Panc1 (cell line): Measurements from ENCODE around the gene CCN2. TPM values are rescaled to one million over a fixed set of nuclear protein-coding genes. Genes with fewer than 3 reads are reported as not detected.

Experiments used
- ATAC-seq: fragments of 200-7000 bp; cut with Tn5 transposase; 2 replicates; pipeline ENCODE4 v1.9.1; 2020; ENCODE audit warnings: mild to moderate bottlenecking, moderate library complexity
- BruUV-seq: library from RNA; stranded (reverse); fragments of 400-500 nt; replicated peaks from 2 replicates; lab custom pipeline; 2021; lab: Mats Ljungman, UMichigan
- CTCF ChIA-PET: fragments of 300-600 bp; sonication (Branson Sonifier 250); formaldehyde crosslinking; loops from one replicate; lab custom pipeline; 2022; ENCODE audit warnings: antibody characterized with exemption; lab: Charles Lee
- POLR2A ChIA-PET: fragments of 300-600 bp; sonication (Branson Sonifier 250); formaldehyde crosslinking; loops from one replicate; lab custom pipeline; 2022; ENCODE audit warnings: antibody characterized with exemption; lab: Charles Lee
- DNase-seq: peaks from one replicate; pipeline ENCODE4 v3.0.0-alpha.2; 2010; ENCODE audit warnings: low read depth, low spot score
- H3K27ac ChIP-seq: 2 replicates; pipeline ENCODE4 v1.5.1; 2011; ENCODE audit warnings: mild to moderate bottlenecking, low read length, inconsistent platforms
- H3K27me3 ChIP-seq: fragments of 200-500 bp; sonication (Bioruptor generic); 2 replicates; pipeline ENCODE4 v1.6.0; 2014; ENCODE audit warnings: low read length, inconsistent platforms; ENCODE audit not compliant: control insufficient read depth, insufficient read depth
- H3K36me3 ChIP-seq: fragments of 200-500 bp; sonication (Bioruptor generic); 2 replicates; pipeline ENCODE4 v1.5.1; 2014; ENCODE audit warnings: inconsistent platforms, mild to moderate bottlenecking, low read length, moderate library complexity; ENCODE audit not compliant: control insufficient read depth, insufficient read depth
- H3K4me1 ChIP-seq: 2 replicates; pipeline ENCODE4 v1.5.1; 2011; ENCODE audit warnings: inconsistent platforms, mild to moderate bottlenecking, low read length, moderate library complexity; ENCODE audit not compliant: control insufficient read depth, insufficient read depth
- H3K4me3 ChIP-seq, 2 experiments: 2 replicates each; pipeline ENCODE4 v1.5.1; 2011 to 2012; ENCODE audit warnings: low read depth in 2 of 2, low read length in 2 of 2, mild to moderate bottlenecking in 2 of 2, inconsistent platforms in 1 of 2, moderate library complexity in 1 of 2
- H3K9me3 ChIP-seq: fragments of 200-500 bp; sonication (Bioruptor generic); 2 replicates; pipeline ENCODE4 v1.5.1; 2014; ENCODE audit warnings: low read depth, mild to moderate bottlenecking, inconsistent platforms, low read length, moderate library complexity; ENCODE audit not compliant: control insufficient read depth, insufficient read depth
- POLR2AphosphoS5 ChIP-seq: IDR thresholded peaks from 2 replicates; pipeline ENCODE4 v1.6.1; 2012; ENCODE audit warnings: mild to moderate bottlenecking, low read depth, low read length, moderate library complexity
- SIN3A ChIP-seq: IDR thresholded peaks from 2 replicates; pipeline ENCODE4 v1.6.1; 2012; ENCODE audit warnings: low read depth, mild to moderate bottlenecking, low read length, moderate library complexity, borderline replicate concordance; ENCODE audit not compliant: insufficient read depth
- TCF7L2 ChIP-seq: IDR thresholded peaks from 2 replicates; pipeline ENCODE4 v1.6.1; 2011; ENCODE audit warnings: mild to moderate bottlenecking, low read depth, low read length, inconsistent platforms
- in situ Hi-C: cut with HindIII; loops from 2 replicates; pipeline ENCODE4 v1.10.0; 2016; ENCODE audit warnings: low sequenced_read_pairs, low pct_unique_long_range_greater_than_20kb
- intact Hi-C: fragments of 100-400 bp; cut with micrococcal nuclease; formaldehyde crosslinking; loops from one replicate; pipeline ENCODE4 v1.10.0; 2022; ENCODE audit not compliant: unreplicated experiment
- total RNA-seq: library from RNA; stranded (reverse); gene quantifications from one replicate; pipeline ENCODE4 v1.2.1, GENCODE V29; 2021; ENCODE audit not compliant: unreplicated experiment
- TF ChIP-seq, protein P1 (sequence below), 2 experiments: IDR thresholded peaks; 2 replicates each; pipeline ENCODE4 v1.6.1; 2011 to 2012; ENCODE audit warnings: low read depth in 2 of 2, control low read depth in 1 of 2, low read length in 1 of 2, mild to moderate bottlenecking in 1 of 2, moderate library complexity in 1 of 2; ENCODE audit not compliant: insufficient read depth in 1 of 2
- TF ChIP-seq, protein P2 (sequence below): fragments of 450-650 bp; IDR thresholded peaks from 2 replicates; pipeline ENCODE4 v1.5.1; 2017; ENCODE audit warnings: mild to moderate bottlenecking

Gene CCN2
- total RNA-seq, 1 experiment from 2014 or later: 155 TPM

DNA sequence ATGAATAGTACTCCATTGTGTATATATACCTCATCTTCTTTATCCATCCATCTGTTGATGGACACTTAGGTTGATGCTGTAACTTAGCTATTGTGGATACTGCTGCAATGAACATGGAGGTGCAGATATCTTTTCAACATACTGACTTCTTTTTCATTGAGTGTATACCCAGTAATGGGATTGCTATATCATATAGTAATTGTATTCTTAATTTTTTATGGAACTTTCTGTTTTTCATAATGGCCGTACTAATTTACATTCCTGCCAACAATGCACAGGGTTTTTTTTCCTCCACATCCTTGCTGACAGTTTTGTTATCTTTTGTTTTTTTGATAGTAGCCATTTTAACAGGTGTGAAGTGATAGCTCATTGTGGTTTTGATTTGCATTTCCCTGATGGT is 5.2 kb downstream of the CCN2 start:
- intact Hi-C loops: no loop called here
- ChIA-PET CTCF (no interaction called here), POLR2A (interaction anchor here (0.7 kb wide), 1 partner anchor 303 kb away, joined by 4 read pairs; no protein-coding TSS in a partner anchor)
- Histone ChIP-seq H3K27me3 (no peaks in the 10 kb centered on the region), H3K36me3 (peaks cover 4% of the 10 kb centered on the region; the same call in 1 of the 2 replicates), H3K4me1 (peaks cover 12% of the 10 kb centered on the region), H3K9me3 (no peaks in the 10 kb centered on the region), H3K4me3 (no peak overlapping the region), H3K27ac (no peak overlapping the region)
- BruUV-seq: no TSS peak
- TF ChIP-seq POLR2AphosphoS5: no peak
- no peak for TF ChIP-seq SIN3A
- TF ChIP-seq, protein P1, sequence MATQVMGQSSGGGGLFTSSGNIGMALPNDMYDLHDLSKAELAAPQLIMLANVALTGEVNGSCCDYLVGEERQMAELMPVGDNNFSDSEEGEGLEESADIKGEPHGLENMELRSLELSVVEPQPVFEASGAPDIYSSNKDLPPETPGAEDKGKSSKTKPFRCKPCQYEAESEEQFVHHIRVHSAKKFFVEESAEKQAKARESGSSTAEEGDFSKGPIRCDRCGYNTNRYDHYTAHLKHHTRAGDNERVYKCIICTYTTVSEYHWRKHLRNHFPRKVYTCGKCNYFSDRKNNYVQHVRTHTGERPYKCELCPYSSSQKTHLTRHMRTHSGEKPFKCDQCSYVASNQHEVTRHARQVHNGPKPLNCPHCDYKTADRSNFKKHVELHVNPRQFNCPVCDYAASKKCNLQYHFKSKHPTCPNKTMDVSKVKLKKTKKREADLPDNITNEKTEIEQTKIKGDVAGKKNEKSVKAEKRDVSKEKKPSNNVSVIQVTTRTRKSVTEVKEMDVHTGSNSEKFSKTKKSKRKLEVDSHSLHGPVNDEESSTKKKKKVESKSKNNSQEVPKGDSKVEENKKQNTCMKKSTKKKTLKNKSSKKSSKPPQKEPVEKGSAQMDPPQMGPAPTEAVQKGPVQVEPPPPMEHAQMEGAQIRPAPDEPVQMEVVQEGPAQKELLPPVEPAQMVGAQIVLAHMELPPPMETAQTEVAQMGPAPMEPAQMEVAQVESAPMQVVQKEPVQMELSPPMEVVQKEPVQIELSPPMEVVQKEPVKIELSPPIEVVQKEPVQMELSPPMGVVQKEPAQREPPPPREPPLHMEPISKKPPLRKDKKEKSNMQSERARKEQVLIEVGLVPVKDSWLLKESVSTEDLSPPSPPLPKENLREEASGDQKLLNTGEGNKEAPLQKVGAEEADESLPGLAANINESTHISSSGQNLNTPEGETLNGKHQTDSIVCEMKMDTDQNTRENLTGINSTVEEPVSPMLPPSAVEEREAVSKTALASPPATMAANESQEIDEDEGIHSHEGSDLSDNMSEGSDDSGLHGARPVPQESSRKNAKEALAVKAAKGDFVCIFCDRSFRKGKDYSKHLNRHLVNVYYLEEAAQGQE (IDR thresholded peaks at IDR 0.05; ENCODE audit: insufficient read depth in 1 of 2, low read depth in 2 of 2, low read length in 1 of 2): no peak
- no peak for TF ChIP-seq TCF7L2
- TF ChIP-seq, protein P2, sequence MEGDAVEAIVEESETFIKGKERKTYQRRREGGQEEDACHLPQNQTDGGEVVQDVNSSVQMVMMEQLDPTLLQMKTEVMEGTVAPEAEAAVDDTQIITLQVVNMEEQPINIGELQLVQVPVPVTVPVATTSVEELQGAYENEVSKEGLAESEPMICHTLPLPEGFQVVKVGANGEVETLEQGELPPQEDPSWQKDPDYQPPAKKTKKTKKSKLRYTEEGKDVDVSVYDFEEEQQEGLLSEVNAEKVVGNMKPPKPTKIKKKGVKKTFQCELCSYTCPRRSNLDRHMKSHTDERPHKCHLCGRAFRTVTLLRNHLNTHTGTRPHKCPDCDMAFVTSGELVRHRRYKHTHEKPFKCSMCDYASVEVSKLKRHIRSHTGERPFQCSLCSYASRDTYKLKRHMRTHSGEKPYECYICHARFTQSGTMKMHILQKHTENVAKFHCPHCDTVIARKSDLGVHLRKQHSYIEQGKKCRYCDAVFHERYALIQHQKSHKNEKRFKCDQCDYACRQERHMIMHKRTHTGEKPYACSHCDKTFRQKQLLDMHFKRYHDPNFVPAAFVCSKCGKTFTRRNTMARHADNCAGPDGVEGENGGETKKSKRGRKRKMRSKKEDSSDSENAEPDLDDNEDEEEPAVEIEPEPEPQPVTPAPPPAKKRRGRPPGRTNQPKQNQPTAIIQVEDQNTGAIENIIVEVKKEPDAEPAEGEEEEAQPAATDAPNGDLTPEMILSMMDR: no peak
- in situ Hi-C loops: no loop called here
- ATAC-seq (no peak), DNase-seq (no peak)

DNA sequence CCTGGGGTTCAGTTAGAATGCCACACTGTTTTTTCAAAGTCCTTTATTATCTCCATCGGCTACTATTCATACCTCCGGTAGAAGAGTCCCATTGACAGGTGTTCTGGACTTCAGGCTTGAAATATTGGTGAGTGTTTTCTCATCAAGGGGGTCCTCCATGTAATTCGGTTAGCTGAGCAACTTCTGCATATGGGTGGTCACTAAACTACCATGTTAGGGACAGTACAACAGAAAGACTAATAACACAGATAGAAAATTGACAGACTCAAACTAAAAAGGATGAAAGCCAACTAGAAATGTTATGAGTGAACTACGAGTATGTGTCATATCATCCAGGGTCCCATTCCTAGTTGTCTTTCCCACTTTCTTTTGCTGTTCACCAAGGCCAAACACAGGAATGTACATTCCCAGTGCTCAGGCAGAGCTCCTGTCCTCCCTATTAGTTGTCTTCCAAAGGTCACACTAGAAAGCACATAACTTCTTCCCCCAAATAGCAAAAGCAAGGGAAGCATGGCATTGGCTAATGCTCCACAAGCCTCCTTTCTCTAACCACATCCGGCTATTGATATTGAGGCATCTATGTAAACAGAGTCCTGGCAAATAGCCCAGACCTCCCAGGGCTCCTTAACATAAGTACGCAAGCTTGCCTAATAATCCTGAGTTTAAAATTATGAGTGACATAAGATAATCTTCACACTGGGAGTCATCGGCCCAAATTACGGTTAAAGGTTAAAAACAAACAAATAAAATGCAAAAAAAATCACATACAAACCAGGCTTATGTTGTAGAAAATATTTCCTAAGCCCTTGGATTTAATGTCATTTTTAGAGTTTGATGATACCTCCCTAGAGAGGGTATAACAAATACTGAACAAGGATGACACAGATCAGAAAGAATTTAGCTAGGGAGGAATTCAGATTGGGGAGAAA is 13.2 kb downstream of the CCN2 start:
- ChIA-PET CTCF (no interaction called here), POLR2A (no interaction called here)
- ATAC-seq (no peak), DNase-seq (no peak)
- no peak overlapping the region for H3K4me3 ChIP-seq
- H3K36me3 ChIP-seq: no peaks in the 10 kb centered on the region
- intact Hi-C loops: no loop called here
- TF ChIP-seq, protein P1 (IDR thresholded peaks at IDR 0.05; ENCODE audit: insufficient read depth in 1 of 2, low read depth in 2 of 2, low read length in 1 of 2): no peak
- TF ChIP-seq POLR2AphosphoS5 (no peak), SIN3A (no peak), TCF7L2 (no peak)
- TF ChIP-seq, protein P2: no peak
- BruUV-seq: no TSS peak
- no peaks in the 10 kb centered on the region for H3K27me3 ChIP-seq
- no peaks in the 10 kb centered on the region for H3K9me3 ChIP-seq
- H3K4me1 ChIP-seq: no peaks in the 10 kb centered on the region
- no peak overlapping the region for H3K27ac ChIP-seq
- in situ Hi-C loops: no loop called here
